HepG2 (cell line): ENCODE results near the gene CAMKK1. TPM values are rescaled to one million over a fixed set of nuclear protein-coding genes. Genes with fewer than 3 reads are reported as not detected.

Experiments
- ATAC-seq: fragments of 200-7000 bp; cut with Tn5 transposase; 3 replicates; pipeline ENCODE4 v1.9.1; 2020; ENCODE audit warnings: mild to moderate bottlenecking, moderate library complexity
- BruUV-seq: library from RNA; stranded (reverse); fragments of 400-500 nt; replicated peaks from 2 replicates; lab custom pipeline; 2021; lab: Mats Ljungman, UMichigan
- CTCF ChIA-PET: fragments of 300-600 bp; formaldehyde crosslinking; extraction: SDS; loops from one replicate; lab custom pipeline; 2021; ENCODE audit warnings: low total read pairs, inconsistent platforms, low intra/inter-chr PET ratio; lab: Yijun Ruan, JAX
- POLR2A ChIA-PET: fragments of 350-600 bp; sonication (Branson Sonifier 250); formaldehyde crosslinking; loops from one replicate; lab custom pipeline; 2020; ENCODE audit warnings: antibody characterized with exemption, inconsistent platforms; lab: Yijun Ruan, JAX
- DNase-seq: peaks from one replicate; pipeline ENCODE4 v3.0.0-alpha.2; 2015; ENCODE audit warnings: low spot score
- FAIRE-seq: peaks from 3 replicates; lab custom pipeline; 2011; peaks lifted over from hg19 to GRCh38; lab: Jason Lieb, UNC
- H2AFZ ChIP-seq: one replicate; pipeline ENCODE4 v1.6.1; 2011; ENCODE audit warnings: low read length, inconsistent platforms
- H3K27ac ChIP-seq: fragments of 300-600 bp; 3 replicates; pipeline ENCODE4 v1.8.0; 2011; ENCODE audit warnings: mixed run types, mild to moderate bottlenecking, mixed read lengths, low read length, inconsistent platforms; ENCODE audit not compliant: insufficient read depth; ENCODE audit errors: extremely low read length
- H3K27me3 ChIP-seq, 2 experiments: fragments of 200-600 bp in 1 of 2; 2 replicates in 1 of 2; 3 replicates in 1 of 2; pipeline versions ENCODE4 v1.6.0 to v1.8.0; 2011; ENCODE audit warnings: low read length in 2 of 2, mild to moderate bottlenecking in 2 of 2, moderate library complexity in 2 of 2, inconsistent platforms in 1 of 2; ENCODE audit not compliant: insufficient read depth in 2 of 2, control insufficient read depth in 1 of 2
- H3K36me3 ChIP-seq, 2 experiments: fragments of 200-600 bp in 1 of 2; replicated peaks in 1 of 2; 2 replicates in 1 of 2; 3 replicates in 1 of 2; pipeline versions ENCODE4 v1.5.1 to v1.8.0; 2011; ENCODE audit warnings: low read length in 2 of 2, inconsistent platforms in 1 of 2; ENCODE audit not compliant: insufficient read depth in 2 of 2, control insufficient read depth in 1 of 2
- H3K4me1 ChIP-seq: 2 replicates; pipeline ENCODE4 v1.5.1; 2012; ENCODE audit warnings: low read length, inconsistent platforms; ENCODE audit not compliant: insufficient read depth
- H3K4me2 ChIP-seq: 2 replicates; pipeline ENCODE4 v1.6.0; 2011; ENCODE audit warnings: low read depth, low read length, inconsistent platforms
- H3K4me3 ChIP-seq, 3 experiments: fragments of 200-600 bp in 1 of 3; sonication (generic), shearing (Covaris generic) in 1 of 3; replicated peaks in 1 of 3; 2 replicates each; pipeline ENCODE4 v1.5.1; 2011 to 2016; ENCODE audit warnings: low read length in 3 of 3, inconsistent platforms in 2 of 3, low read depth in 2 of 3, mild to moderate bottlenecking in 2 of 3, control low read depth in 1 of 3, mixed read lengths in 1 of 3; ENCODE audit not compliant: insufficient read depth in 1 of 3
- H3K79me2 ChIP-seq: one replicate; pipeline ENCODE4 v1.6.1; 2011; ENCODE audit warnings: low read length, inconsistent platforms; ENCODE audit not compliant: insufficient read depth
- H3K9ac ChIP-seq: 2 replicates; pipeline ENCODE4 v1.6.0; 2011; ENCODE audit warnings: mild to moderate bottlenecking, low read depth, low read length, inconsistent platforms; ENCODE audit not compliant: insufficient read depth
- H3K9me3 ChIP-seq: 2 replicates; pipeline ENCODE4 v1.5.1; 2012; ENCODE audit warnings: mild to moderate bottlenecking, low read length
- H4K20me1 ChIP-seq: 2 replicates; pipeline ENCODE4 v1.6.0; 2011; ENCODE audit warnings: inconsistent platforms, mild to moderate bottlenecking, low read length, moderate library complexity; ENCODE audit not compliant: insufficient read depth
- ARHGAP35 ChIP-seq: sonication (generic); formaldehyde crosslinking; IDR thresholded peaks from 2 replicates; pipeline ENCODE4 v1.9.0; 2022; ENCODE audit warnings: mild to moderate bottlenecking, inconsistent platforms, moderate library complexity, missing genetic modification reagents, borderline replicate concordance
- ATM ChIP-seq: fragments of 450-650 bp; IDR thresholded peaks from 2 replicates; pipeline ENCODE4 v1.7.1; 2017; ENCODE audit warnings: mild to moderate bottlenecking, borderline replicate concordance
- CTCF ChIP-seq: sonication (generic); formaldehyde crosslinking; IDR thresholded peaks from 2 replicates; pipeline ENCODE4 v1.5.0; 2020; ENCODE audit warnings: mild to moderate bottlenecking, missing genetic modification reagents, moderate library complexity
- KLF16 ChIP-seq, 2 experiments: sonication (generic) in 1 of 2; formaldehyde crosslinking in 1 of 2; IDR thresholded peaks; 2 replicates each; pipeline versions ENCODE4 v1.6.1 to v1.8.0; 2016 to 2023; ENCODE audit warnings: missing genetic modification reagents in 2 of 2, missing compliant biosample characterization in 1 of 2
- MXD4 ChIP-seq: IDR thresholded peaks from 2 replicates; pipeline ENCODE4 v1.6.1; 2016; ENCODE audit warnings: mild to moderate bottlenecking, missing biosample characterization, missing genetic modification reagents
- PLRG1 ChIP-seq: fragments of 450-650 bp; conservative IDR thresholded peaks from 2 replicates; pipeline ENCODE4 v1.6.1; 2016
- RBM39 ChIP-seq: fragments of 200-400 bp; formaldehyde crosslinking; IDR thresholded peaks from one replicate; pipeline ENCODE4 v1.6.1; 2018; ENCODE audit warnings: antibody characterized with exemption, mild to moderate bottlenecking, low read depth, low read length; ENCODE audit not compliant: poor library complexity, severe bottlenecking
- UBTF ChIP-seq: sonication (generic); formaldehyde crosslinking; IDR thresholded peaks from 2 replicates; pipeline ENCODE4 v1.4.0; 2020; ENCODE audit warnings: mild to moderate bottlenecking, missing genetic modification reagents
- ZNF788 ChIP-seq: sonication (generic); formaldehyde crosslinking; IDR thresholded peaks from 2 replicates; pipeline ENCODE4 v1.5.0; 2020; ENCODE audit warnings: mild to moderate bottlenecking, missing genetic modification reagents, borderline replicate concordance
- WGBS: methylation state at CpG from one replicate; pipeline ENCODE4 v1.1.6; 2017; ENCODE audit warnings: low lambda C conversion rate; 5-methylcytosine and 5-hydroxymethylcytosine counted together
- in situ Hi-C: cut with HindIII; loops from 2 replicates; pipeline ENCODE4 v1.10.0; 2017; ENCODE audit warnings: low pct_unique_long_range_greater_than_20kb; ENCODE audit not compliant: extremely low pct_ligation_motif_present
- intact Hi-C: fragments of 100-400 bp; cut with micrococcal nuclease; formaldehyde crosslinking; loops from one replicate; pipeline ENCODE4 v1.10.0; 2022; ENCODE audit not compliant: unreplicated experiment
- polyA plus RNA-seq, 8 experiments: library from polyadenylated mRNA; depleted of rRNA in 3 of 8; stranded (reverse) in 7 of 8; unstranded in 1 of 8; fragments of >200 nt; fragmentation: Illumina TruSeq in 4 of 8; extraction: Trizol in 4 of 8; gene quantifications; 2 replicates each; pipeline versions ENCODE4 v1.2.1 to v1.2.3, GENCODE V29; 2011 to 2016; ENCODE audit warnings: low read depth in 4 of 8, missing spikeins in 1 of 8, mixed read lengths in 1 of 8; ENCODE audit not compliant: insufficient read depth in 1 of 8
- total RNA-seq, 5 experiments: library from RNA; depleted of rRNA; stranded (reverse); fragments of >200 nt; fragmentation: Illumina TruSeq; extraction: Trizol; gene quantifications; 2 replicates each; pipeline ENCODE4 v1.2.3, GENCODE V29; 2016; ENCODE audit warnings: low read depth in 1 of 5
- TF ChIP-seq, protein P1 (sequence below): sonication (generic); formaldehyde crosslinking; IDR thresholded peaks from 2 replicates; pipeline ENCODE4; 2020; ENCODE audit warnings: missing genetic modification reagents, mild to moderate bottlenecking, borderline replicate concordance
- TF ChIP-seq, protein P2 (sequence below): sonication (generic); formaldehyde crosslinking; IDR thresholded peaks from 2 replicates; pipeline ENCODE4 v1.4.0; 2020; ENCODE audit warnings: missing genetic modification reagents, mild to moderate bottlenecking, borderline replicate concordance

CAMKK1 gene
- total and polyA plus RNA-seq, 2 of the 13 experiments (the other 11 are each of a cell fraction or from before 2014, with no cell fraction given) = 1.5 to 1.6 TPM

- in situ Hi-C loops (loop anchor here (5.0 to 10.0 kb wide), 2 partner anchors 46 to 161 kb away; no protein-coding TSS in a partner anchor), intact Hi-C loops (no loop called here)
- BruUV-seq = no TSS peak
- Histone ChIP-seq H3K9me3 (no peaks in the 10 kb centered on the region), H3K4me1 (peaks cover 32% of the 10 kb centered on the region), H3K27me3 (peaks cover 2 to 35% of the 10 kb centered on the region in 2 experiments; a peak in 4 of 5 replicates), H2AFZ (no peak overlapping the region), H3K36me3 (no peaks in the 10 kb centered on the region), H3K79me2 (no peaks in the 10 kb centered on the region), H4K20me1 (no peaks in the 10 kb centered on the region), H3K4me3 (no peak overlapping the region), H3K4me2 (peak overlapping the region; percentile 36), H3K27ac (no peak overlapping the region), H3K9ac (no peak overlapping the region)
- 27% methylated on average over 8 of the region's 17 CpGs for WGBS
- FAIRE-seq = peak; percentile 85
- ATAC-seq = peak; percentile 84
- CTCF ChIA-PET = interaction anchor here (1.1 to 2.5 kb wide), 3 partner anchors 50 to 161 kb away, joined by 3 to 13 read pairs (median 9); no protein-coding TSS in a partner anchor
- peak; percentile 51 for DNase-seq
- POLR2A ChIA-PET = interaction anchor here (0.9 to 1.0 kb wide), 2 partner anchors 10 to 101 kb away, joined by 3 to 4 read pairs; no protein-coding TSS in a partner anchor
- TF ChIP-seq UBTF (CRISPR knock-in tag) (no peak), ATM (no peak), PLRG1 (no peak), MXD4 (CRISPR knock-in tag) (no peak), KLF16 (CRISPR knock-in tag; IDR thresholded peaks at IDR 0.05) (0 out of 4 replicates have a peak, but pooled peaks of 1 of the 2 experiments have one; percentile 34), ZNF788 (no peak), RBM39 (no peak), CTCF (CRISPR knock-in tag) (peak; percentile 99), ARHGAP35 (CRISPR knock-in tag) (no peak)
- TF ChIP-seq, protein P1, sequence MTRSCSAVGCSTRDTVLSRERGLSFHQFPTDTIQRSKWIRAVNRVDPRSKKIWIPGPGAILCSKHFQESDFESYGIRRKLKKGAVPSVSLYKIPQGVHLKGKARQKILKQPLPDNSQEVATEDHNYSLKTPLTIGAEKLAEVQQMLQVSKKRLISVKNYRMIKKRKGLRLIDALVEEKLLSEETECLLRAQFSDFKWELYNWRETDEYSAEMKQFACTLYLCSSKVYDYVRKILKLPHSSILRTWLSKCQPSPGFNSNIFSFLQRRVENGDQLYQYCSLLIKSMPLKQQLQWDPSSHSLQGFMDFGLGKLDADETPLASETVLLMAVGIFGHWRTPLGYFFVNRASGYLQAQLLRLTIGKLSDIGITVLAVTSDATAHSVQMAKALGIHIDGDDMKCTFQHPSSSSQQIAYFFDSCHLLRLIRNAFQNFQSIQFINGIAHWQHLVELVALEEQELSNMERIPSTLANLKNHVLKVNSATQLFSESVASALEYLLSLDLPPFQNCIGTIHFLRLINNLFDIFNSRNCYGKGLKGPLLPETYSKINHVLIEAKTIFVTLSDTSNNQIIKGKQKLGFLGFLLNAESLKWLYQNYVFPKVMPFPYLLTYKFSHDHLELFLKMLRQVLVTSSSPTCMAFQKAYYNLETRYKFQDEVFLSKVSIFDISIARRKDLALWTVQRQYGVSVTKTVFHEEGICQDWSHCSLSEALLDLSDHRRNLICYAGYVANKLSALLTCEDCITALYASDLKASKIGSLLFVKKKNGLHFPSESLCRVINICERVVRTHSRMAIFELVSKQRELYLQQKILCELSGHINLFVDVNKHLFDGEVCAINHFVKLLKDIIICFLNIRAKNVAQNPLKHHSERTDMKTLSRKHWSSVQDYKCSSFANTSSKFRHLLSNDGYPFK = peak; percentile 51; the same call in 1 of the 2 replicates
- TF ChIP-seq, protein P2, sequence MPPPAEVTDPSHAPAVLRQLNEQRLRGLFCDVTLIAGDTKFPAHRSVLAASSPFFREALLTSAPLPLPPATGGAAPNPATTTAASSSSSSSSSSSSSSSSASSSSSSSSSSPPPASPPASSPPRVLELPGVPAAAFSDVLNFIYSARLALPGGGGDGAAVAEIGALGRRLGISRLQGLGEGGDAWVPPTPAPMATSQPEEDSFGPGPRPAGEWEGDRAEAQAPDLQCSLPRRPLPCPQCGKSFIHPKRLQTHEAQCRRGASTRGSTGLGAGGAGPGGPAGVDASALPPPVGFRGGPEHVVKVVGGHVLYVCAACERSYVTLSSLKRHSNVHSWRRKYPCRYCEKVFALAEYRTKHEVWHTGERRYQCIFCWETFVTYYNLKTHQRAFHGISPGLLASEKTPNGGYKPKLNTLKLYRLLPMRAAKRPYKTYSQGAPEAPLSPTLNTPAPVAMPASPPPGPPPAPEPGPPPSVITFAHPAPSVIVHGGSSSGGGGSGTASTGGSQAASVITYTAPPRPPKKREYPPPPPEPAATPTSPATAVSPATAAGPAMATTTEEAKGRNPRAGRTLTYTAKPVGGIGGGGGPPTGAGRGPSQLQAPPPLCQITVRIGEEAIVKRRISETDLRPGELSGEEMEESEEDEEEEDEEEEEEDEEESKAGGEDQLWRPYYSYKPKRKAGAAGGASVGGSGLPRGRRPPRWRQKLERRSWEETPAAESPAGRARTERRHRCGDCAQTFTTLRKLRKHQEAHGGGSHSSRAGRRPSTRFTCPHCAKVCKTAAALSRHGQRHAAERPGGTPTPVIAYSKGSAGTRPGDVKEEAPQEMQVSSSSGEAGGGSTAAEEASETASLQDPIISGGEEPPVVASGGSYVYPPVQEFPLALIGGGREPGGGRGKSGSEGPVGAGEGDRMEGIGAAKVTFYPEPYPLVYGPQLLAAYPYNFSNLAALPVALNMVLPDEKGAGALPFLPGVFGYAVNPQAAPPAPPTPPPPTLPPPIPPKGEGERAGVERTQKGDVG = no peak
Measured at GRCh38 chr17:3913531-3914311, 20.9 kb upstream of the CAMKK1 start.
